ENCODE measurements around the gene PXT1.

- TF ChIP-seq CTCF (IDR thresholded peaks at IDR 0.05) (no peak), EZH2 (IDR thresholded peaks at IDR 0.05; ENCODE audit: borderline replicate concordance, insufficient read depth, low read depth, low read length, poor library complexity, severe bottlenecking) (no peak)
These were observed 63.7 kb downstream of the PXT1 start for GRCh38 chr6:36378936-36379335.
